K562 (cell line): ENCODE data around the gene LRRC74B. TPM values are rescaled to one million over a fixed set of nuclear protein-coding genes. Genes with fewer than 3 reads are reported as not detected.
A peak's percentile ranks its signal among the peaks of the same experiment; 100 is the strongest.

Experiments
- ATF7 ChIP-seq: fragments of 450-650 bp; IDR thresholded peaks from 2 replicates; pipeline ENCODE4 v1.7.1; 2014; ENCODE audit warnings: mild to moderate bottlenecking, moderate library complexity
- BRCA1 ChIP-seq, 2 experiments: fragments of 450-650 bp in 1 of 2; sonication (generic) in 1 of 2; formaldehyde crosslinking in 1 of 2; IDR thresholded peaks; 2 replicates each; pipeline versions ENCODE4 v1.5.0 to v1.6.1; 2017 to 2020; ENCODE audit warnings: mild to moderate bottlenecking in 1 of 2, missing genetic modification reagents in 1 of 2
- CBFB ChIP-seq: sonication (generic); formaldehyde crosslinking; IDR thresholded peaks from 2 replicates; pipeline ENCODE4 v1.4.0; 2020; ENCODE audit warnings: mild to moderate bottlenecking, missing genetic modification reagents
- CHCHD3 ChIP-seq: fragments of 250-450 bp; sonication (Bioruptor Pico); IDR thresholded peaks from 2 replicates; pipeline ENCODE4 v2.1.2; 2022; ENCODE audit warnings: mild to moderate bottlenecking
- E2F8 ChIP-seq: fragments of 450-650 bp; IDR thresholded peaks from 2 replicates; pipeline ENCODE4 v1.7.1; 2018; ENCODE audit warnings: mild to moderate bottlenecking, low read depth; ENCODE audit not compliant: partially characterized antibody
- ESRRB ChIP-seq: fragments of 250-450 bp; sonication (Bioruptor Pico); IDR thresholded peaks from 2 replicates; pipeline ENCODE4 v1.5.0; 2020; ENCODE audit warnings: mild to moderate bottlenecking, moderate library complexity, borderline replicate concordance
- HDAC6 ChIP-seq: IDR thresholded peaks from 2 replicates; pipeline ENCODE4 v1.6.1; 2012; ENCODE audit warnings: low read depth, mild to moderate bottlenecking, control low read depth, inconsistent platforms, low read length, moderate library complexity
- HIVEP1 ChIP-seq: fragments of 250-450 bp; sonication (Bioruptor Pico); IDR thresholded peaks from 2 replicates; pipeline ENCODE4 v1.4.0; 2020; ENCODE audit warnings: mild to moderate bottlenecking
- MCM7 ChIP-seq, 2 experiments: fragments of 450-650 bp; IDR thresholded peaks; 2 replicates each; pipeline ENCODE4 v1.6.1; 2016 to 2018
- MXD1 ChIP-seq: fragments of 250-450 bp; sonication (Bioruptor Pico); IDR thresholded peaks from 2 replicates; pipeline ENCODE4 v1.8.0; 2021; ENCODE audit warnings: borderline replicate concordance, mild to moderate bottlenecking, moderate library complexity; ENCODE audit not compliant: poor library complexity, severe bottlenecking
- NFIC ChIP-seq: fragments of 450-650 bp; IDR thresholded peaks from 2 replicates; pipeline ENCODE4 v1.6.1; 2017; ENCODE audit warnings: mild to moderate bottlenecking, inconsistent platforms
- NONO ChIP-seq, 2 experiments: fragments of 200-400 bp in 1 of 2; fragments of 450-650 bp in 1 of 2; formaldehyde crosslinking in 1 of 2; IDR thresholded peaks; 2 replicates each; pipeline ENCODE4 v1.6.1; 2017; ENCODE audit warnings: low read depth in 2 of 2, mild to moderate bottlenecking in 2 of 2, moderate library complexity in 2 of 2, low read length in 1 of 2
- POLR2B ChIP-seq: fragments of 450-650 bp; IDR thresholded peaks from 2 replicates; pipeline ENCODE4 v1.6.1; 2018; ENCODE audit warnings: low read depth; ENCODE audit not compliant: partially characterized antibody
- POLR2H ChIP-seq: IDR thresholded peaks from 2 replicates; pipeline ENCODE4 v1.6.1; 2016; ENCODE audit warnings: missing genetic modification characterization, low read depth, mild to moderate bottlenecking, control low read depth, missing compliant biosample characterization, moderate library complexity
- TEAD1 ChIP-seq, 2 experiments: fragments of 450-650 bp in 1 of 2; sonication (generic) in 1 of 2; formaldehyde crosslinking; IDR thresholded peaks; 2 replicates each; pipeline versions ENCODE4 v1.4.0 to v1.8.0; 2020 to 2022; ENCODE audit warnings: mild to moderate bottlenecking in 2 of 2, missing genetic modification reagents in 1 of 2
- ZBTB1 ChIP-seq: sonication (generic); formaldehyde crosslinking; IDR thresholded peaks from 2 replicates; pipeline ENCODE4 v1.8.1; 2023; ENCODE audit warnings: missing genetic modification reagents, low read depth, mild to moderate bottlenecking, borderline replicate concordance
- ZNF24 ChIP-seq: fragments of 450-650 bp; IDR thresholded peaks from 2 replicates; pipeline ENCODE4 v1.6.1; 2016
- ZNF274 ChIP-seq: IDR thresholded peaks from 2 replicates; pipeline ENCODE4 v1.6.1; 2011; ENCODE audit warnings: low read depth, mild to moderate bottlenecking, low read length, moderate library complexity, borderline replicate concordance
- ZNF384 ChIP-seq: IDR thresholded peaks from 2 replicates; pipeline ENCODE4 v1.6.1; 2012; ENCODE audit warnings: low read depth, low read length, improper control_type of control experiment
- ZNF449 ChIP-seq: fragments of 250-450 bp; sonication (Bioruptor Pico); IDR thresholded peaks from 2 replicates; pipeline ENCODE4 v1.8.0; 2022; ENCODE audit warnings: moderate library complexity, mild to moderate bottlenecking, inconsistent platforms
- ZNF512 ChIP-seq: IDR thresholded peaks from 2 replicates; pipeline ENCODE4 v1.6.1; 2016; ENCODE audit warnings: missing genetic modification characterization, missing compliant biosample characterization
- polyA plus RNA-seq, 8 experiments: library from polyadenylated mRNA; depleted of rRNA in 4 of 8; stranded (reverse) in 5 of 8; unstranded in 3 of 8; fragments of >200 nt; fragmentation: Nextera tagmentation in 2 of 8; fragmentation: Illumina TruSeq in 1 of 8; extraction: Ambion mirVana in 2 of 8; extraction: Trizol in 1 of 8; gene quantifications; 2 replicates each; pipeline versions ENCODE4 v1.2.1 to v1.2.3, GENCODE V29; 2011 to 2014; ENCODE audit warnings: inconsistent platforms in 1 of 8, missing spikeins in 1 of 8
- total RNA-seq, 7 experiments: library from RNA; depleted of rRNA in 6 of 7; stranded (reverse); fragments of >200 nt in 6 of 7; fragmentation: Illumina TruSeq in 2 of 7; extraction: Trizol in 2 of 7; gene quantifications; 2 replicates each; pipeline versions ENCODE4 v1.2.1 to v1.2.3, GENCODE V29; 2011 to 2021; ENCODE audit warnings: low replicate concordance in 1 of 7

Gene LRRC74B
- total and polyA plus RNA-seq, 9 of the 15 experiments (the other 6 are each of a cell fraction or from before 2014, with no cell fraction given), result not detected

GRCh38 chr22:21055880-21056319, 10.2 kb downstream of the LRRC74B start (continued):
- no peak for TF ChIP-seq CHCHD3 (CRISPR knock-in tag)
- TF ChIP-seq MCM7 (IDR thresholded peaks at IDR 0.05), result no peak
- TF ChIP-seq ESRRB (CRISPR knock-in tag), result no peak
- TF ChIP-seq E2F8, result no peak
- no peak for TF ChIP-seq ZNF274
- TF ChIP-seq ZBTB1, result 0 out of 2 replicates have a peak, but pooled peaks have one; percentile 19
- no peak for TF ChIP-seq HDAC6
- no peak for TF ChIP-seq MXD1
- TF ChIP-seq ZNF384, result no peak
- TF ChIP-seq ZNF449 (CRISPR knock-in tag), result no peak
- no peak for TF ChIP-seq BRCA1 (IDR thresholded peaks at IDR 0.05)
- no peak for TF ChIP-seq BRCA1 (CRISPR knock-in tag; IDR thresholded peaks at IDR 0.05)
- no peak for TF ChIP-seq ZNF24
- no peak for TF ChIP-seq POLR2B
- TF ChIP-seq TEAD1 (CRISPR knock-in tag; IDR thresholded peaks at IDR 0.05), result no peak
- TF ChIP-seq NONO (IDR thresholded peaks at IDR 0.05; ENCODE audit: low read depth in 2 of 2, low read length in 1 of 2), result no peak
- TF ChIP-seq NFIC, result no peak
- 0 out of 2 replicates have a peak, but pooled peaks have one; percentile 6 for TF ChIP-seq HIVEP1 (CRISPR knock-in tag)
- TF ChIP-seq POLR2H (tag), result no peak
- TF ChIP-seq ATF7, result no peak; the same call in 1 of the 2 replicates
- TF ChIP-seq ZNF512 (tag), result no peak
- TF ChIP-seq CBFB (CRISPR knock-in tag), result no peak
